ENCODE results near the gene TTC34.

Gene TTC34

GRCh38 chr1:2819831-2820730 lies 18.6 kb upstream of the TTC34 start:
- in situ Hi-C loops (cut with HindIII; ENCODE audit: low sequenced_read_pairs) = no loop called here
- no peak overlapping the region for H3K4me3 ChIP-seq (ENCODE audit: low read depth, low read length)
- no peak for DNase-seq (ENCODE audit: low read depth)
- no peak for TF ChIP-seq CTCF (IDR thresholded peaks at IDR 0.05; ENCODE audit: low read depth, low read length, missing control alignments)

GRCh38 chr1:2819429-2819828 lies 17.9 kb upstream of the TTC34 start:
- H3K4me3 ChIP-seq (ENCODE audit: low read depth, low read length) = no peak overlapping the region
- no peak for DNase-seq (ENCODE audit: low read depth)
- in situ Hi-C loops (cut with HindIII; ENCODE audit: low sequenced_read_pairs) = no loop called here
- no peak for TF ChIP-seq CTCF (IDR thresholded peaks at IDR 0.05; ENCODE audit: low read depth, low read length, missing control alignments)

GRCh38 chr1:2817784-2818564 lies 16.5 kb upstream of the TTC34 start:
- no peak for DNase-seq (ENCODE audit: low read depth)
- no peak overlapping the region for H3K4me3 ChIP-seq (ENCODE audit: low read depth, low read length)
- in situ Hi-C loops (cut with HindIII; ENCODE audit: low sequenced_read_pairs) = no loop called here
- TF ChIP-seq CTCF (IDR thresholded peaks at IDR 0.05; ENCODE audit: low read depth, low read length, missing control alignments) = no peak

- TF ChIP-seq CTCF (IDR thresholded peaks at IDR 0.05; ENCODE audit: low read depth, low read length, missing control alignments) = no peak
- DNase-seq (ENCODE audit: low read depth) = no peak
- no peak overlapping the region for H3K4me3 ChIP-seq (ENCODE audit: low read depth, low read length)
- in situ Hi-C loops (cut with HindIII; ENCODE audit: low sequenced_read_pairs) = no loop called here
Observed at GRCh38 chr1:2816786-2817185, 15.3 kb upstream of the TTC34 start.

GRCh38 chr1:2815551-2815950 lies 14.1 kb upstream of the TTC34 start:
- no peak for DNase-seq (ENCODE audit: low read depth)
- in situ Hi-C loops (cut with HindIII; ENCODE audit: low sequenced_read_pairs) = no loop called here
- H3K4me3 ChIP-seq (ENCODE audit: low read depth, low read length) = no peak overlapping the region
- TF ChIP-seq CTCF (IDR thresholded peaks at IDR 0.05; ENCODE audit: low read depth, low read length, missing control alignments) = no peak

GRCh38 chr1:2814511-2815075 lies 13.1 kb upstream of the TTC34 start:
- DNase-seq (ENCODE audit: low read depth) = no peak
- no peak overlapping the region for H3K4me3 ChIP-seq (ENCODE audit: low read depth, low read length)
- in situ Hi-C loops (cut with HindIII; ENCODE audit: low sequenced_read_pairs) = no loop called here
- TF ChIP-seq CTCF (IDR thresholded peaks at IDR 0.05; ENCODE audit: low read depth, low read length, missing control alignments) = no peak
